Endothelial cell of umbilical vein (primary cell): ENCODE measurements around the gene SLC12A7. TPM values are rescaled to one million over a fixed set of nuclear protein-coding genes. Genes with fewer than 3 reads are reported as not detected.

ENCODE experiments used
- BruUV-seq: library from RNA; stranded (reverse); fragments of 400-500 nt; replicated peaks from 2 replicates; lab custom pipeline; 2021; lab: Mats Ljungman, UMichigan
- CTCF ChIA-PET: fragments of 300-600, 350-600 bp; sonication (Branson Sonifier 250); formaldehyde crosslinking; loops from one replicate; lab custom pipeline; 2021; ENCODE audit warnings: antibody characterized with exemption, inconsistent platforms; lab: Charles Lee
- POLR2A ChIA-PET: fragments of 300-600, 350-600 bp; sonication (Branson Sonifier 250); formaldehyde crosslinking; loops from one replicate; lab custom pipeline; 2021; ENCODE audit warnings: antibody characterized with exemption, inconsistent platforms; lab: Charles Lee
- DNase-seq: peaks from one replicate; pipeline ENCODE4 v3.0.0-alpha.2; 2011; ENCODE audit warnings: low read depth, low spot score
- FAIRE-seq: peaks from 2 replicates; lab custom pipeline; 2011; peaks lifted over from hg19 to GRCh38; lab: Jason Lieb, UNC
- H2AFZ ChIP-seq: 2 replicates; pipeline ENCODE4 v1.6.0; 2012; ENCODE audit warnings: low read depth, low read length, control low read depth, inconsistent platforms
- H3K27ac ChIP-seq: 2 replicates; pipeline ENCODE4 v1.5.1; 2011; ENCODE audit warnings: low read depth, mild to moderate bottlenecking, control low read depth, low read length, moderate library complexity; ENCODE audit not compliant: insufficient read depth
- H3K27me3 ChIP-seq, 2 experiments: 2 replicates each; pipeline versions ENCODE4 v1.6.0 to v1.6.1; 2011; ENCODE audit warnings: low read length in 2 of 2, mixed read lengths in 1 of 2; ENCODE audit not compliant: control insufficient read depth in 2 of 2, insufficient read depth in 2 of 2
- H3K36me3 ChIP-seq, 2 experiments: 2 replicates in 1 of 2; 3 replicates in 1 of 2; pipeline ENCODE4 v1.5.1; 2011; ENCODE audit warnings: low read length in 2 of 2, mild to moderate bottlenecking in 1 of 2, moderate library complexity in 1 of 2; ENCODE audit not compliant: control insufficient read depth in 2 of 2, insufficient read depth in 2 of 2; ENCODE audit errors: extremely low read depth in 1 of 2
- H3K4me1 ChIP-seq: 3 replicates; pipeline ENCODE4 v1.5.1; 2011; ENCODE audit warnings: mild to moderate bottlenecking, low read length; ENCODE audit not compliant: control insufficient read depth, insufficient read depth; ENCODE audit errors: extremely low read depth
- H3K4me2 ChIP-seq: 2 replicates; pipeline ENCODE4 v1.6.1; 2011; ENCODE audit warnings: low read length, control low read depth, mixed read lengths; ENCODE audit not compliant: insufficient read depth
- H3K4me3 ChIP-seq, 3 experiments: fragments of 200-600 bp in 1 of 3; sonication (generic), shearing (Covaris generic) in 1 of 3; replicated peaks in 1 of 3; 2 replicates each; pipeline ENCODE4 v1.5.1; 2011 to 2016; ENCODE audit warnings: control low read depth in 3 of 3, low read length in 3 of 3, mild to moderate bottlenecking in 2 of 3, inconsistent platforms in 1 of 3, low read depth in 1 of 3, moderate library complexity in 1 of 3; ENCODE audit not compliant: insufficient read depth in 1 of 3
- H3K79me2 ChIP-seq: 2 replicates; pipeline ENCODE4 v1.6.0; 2012; ENCODE audit warnings: low read length, inconsistent platforms; ENCODE audit not compliant: control insufficient read depth, insufficient read depth
- H3K9ac ChIP-seq: replicated peaks from 2 replicates; pipeline ENCODE3; 2011; ENCODE audit warnings: low read length, control low read depth; ENCODE audit not compliant: insufficient read depth; ENCODE audit errors: extremely low read depth
- H3K9me1 ChIP-seq: replicated peaks from 3 replicates; pipeline ENCODE4 v1.6.0; 2011; ENCODE audit warnings: mild to moderate bottlenecking, low read length; ENCODE audit not compliant: control insufficient read depth, insufficient read depth; ENCODE audit errors: extremely low read depth
- H3K9me3 ChIP-seq: replicated peaks from 2 replicates; pipeline ENCODE4 v1.5.1; 2012; ENCODE audit warnings: low read length, inconsistent platforms; ENCODE audit not compliant: control insufficient read depth, insufficient read depth
- H4K20me1 ChIP-seq: replicated peaks from 2 replicates; pipeline ENCODE3; 2011; ENCODE audit warnings: mild to moderate bottlenecking, low read length; ENCODE audit not compliant: control insufficient read depth, insufficient read depth; ENCODE audit errors: extremely low read depth
- GATA2 ChIP-seq: IDR thresholded peaks from 2 replicates; pipeline ENCODE4 v1.7.0; 2011; ENCODE audit warnings: low read depth, mild to moderate bottlenecking, moderate library complexity, mixed read lengths, low read length; ENCODE audit not compliant: insufficient read length, insufficient read depth
- JUN ChIP-seq: IDR thresholded peaks from 2 replicates; pipeline ENCODE4 v1.6.1; 2011; ENCODE audit warnings: borderline replicate concordance, low read depth; ENCODE audit not compliant: insufficient read length, insufficient read depth
- MYC ChIP-seq: IDR thresholded peaks from one replicate; pipeline ENCODE4 v1.6.1; 2011; ENCODE audit warnings: mild to moderate bottlenecking, low read depth, low read length
- POLR2AphosphoS5 ChIP-seq: IDR thresholded peaks from 2 replicates; pipeline ENCODE4 v1.6.1; 2012; ENCODE audit warnings: low read depth, mild to moderate bottlenecking, control low read depth, low read length, moderate library complexity; ENCODE audit not compliant: insufficient read depth
- dilution Hi-C: fragments of 300-500 bp; cut with MboI; formaldehyde crosslinking; loops from one replicate; pipeline ENCODE4 v1.15.0; 2019; ENCODE audit warnings: low sequenced_read_pairs; ENCODE audit not compliant: extremely low pct_ligation_motif_present
- intact Hi-C: fragments of 100-400 bp; cut with micrococcal nuclease; formaldehyde crosslinking; loops from one replicate; pipeline ENCODE4 v1.10.0; 2022
- polyA plus RNA-seq, 4 experiments: library from polyadenylated mRNA; depleted of rRNA in 3 of 4; stranded (reverse) in 3 of 4; unstranded in 1 of 4; fragments of >200 nt; gene quantifications; 2 replicates each; pipeline versions ENCODE4 v1.2.1 to v1.2.3, GENCODE V29; 2011 to 2012; ENCODE audit warnings: missing spikeins in 1 of 4
- total RNA-seq: library from RNA; stranded (reverse); gene quantifications from 2 replicates; pipeline ENCODE4 v1.2.3, GENCODE V29; 2021
- TF ChIP-seq, protein P1 (sequence below): IDR thresholded peaks from 2 replicates; pipeline ENCODE4 v1.6.1; 2011; ENCODE audit not compliant: insufficient read depth, insufficient read length
- TF ChIP-seq, protein P2 (sequence below), 2 donors: IDR thresholded peaks; 1 replicate in 1 of 2; 2 replicates in 1 of 2; pipeline ENCODE4 v1.5.1; 2011; ENCODE audit warnings: low read length in 2 of 2, mild to moderate bottlenecking in 2 of 2, moderate library complexity in 2 of 2, control low read depth in 1 of 2, inconsistent platforms in 1 of 2, low read depth in 1 of 2; ENCODE audit not compliant: insufficient read depth in 1 of 2; ENCODE audit errors: extremely low read depth in 1 of 2

Gene SLC12A7
- total and polyA plus RNA-seq, 2 donors (not counting 3 experiments of a cell fraction or from before 2014, with no cell fraction given), result 16.4 to 38.8 TPM

DNA sequence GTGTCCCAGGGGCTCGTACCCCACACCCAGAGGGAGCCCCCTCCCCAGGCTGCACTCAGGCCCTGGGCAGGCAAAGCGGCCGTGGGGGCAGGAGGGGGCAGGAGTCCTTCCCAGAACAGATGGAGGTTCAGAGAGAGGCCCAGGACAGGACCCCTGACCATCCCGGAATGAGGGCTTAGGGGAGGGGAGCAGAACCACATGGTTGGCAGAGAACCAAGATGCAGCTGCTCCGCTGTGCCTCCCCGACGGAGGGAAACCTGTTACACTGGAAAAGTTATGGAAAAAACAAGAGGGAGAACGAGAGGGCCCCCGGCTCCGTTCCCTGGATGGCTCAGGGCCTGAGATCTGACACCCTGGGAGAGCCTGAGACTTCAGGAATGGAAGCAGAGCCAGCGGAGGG lies 22.7 kb downstream of the SLC12A7 start:
- dilution Hi-C loops (no loop called here), intact Hi-C loops (no loop called here)
- DNase-seq, result no peak
- TF ChIP-seq JUN, result no peak
- CTCF ChIA-PET, result interaction anchor here (0.9 kb wide), 1 partner anchor 155 kb away, joined by 3 read pairs; no protein-coding TSS in a partner anchor
- no TSS peak for BruUV-seq
- no peak overlapping the region for H2AFZ ChIP-seq
- H3K4me2 ChIP-seq, result no peak overlapping the region
- no peaks in the 10 kb centered on the region for H3K4me1 ChIP-seq
- H3K36me3 ChIP-seq, result peaks cover 3 to 13% of the 10 kb centered on the region in 2 experiments
- no peak overlapping the region for H3K4me3 ChIP-seq
- no peak overlapping the region for H3K9ac ChIP-seq
- H4K20me1 ChIP-seq, result no peaks in the 10 kb centered on the region
- FAIRE-seq, result no peak
- POLR2A ChIA-PET, result no interaction called here
- H3K9me1 ChIP-seq, result no peaks in the 10 kb centered on the region
- no peaks in the 10 kb centered on the region for H3K27me3 ChIP-seq
- H3K27ac ChIP-seq, result no peak overlapping the region
- no peaks in the 10 kb centered on the region for H3K9me3 ChIP-seq
- H3K79me2 ChIP-seq, result no peaks in the 10 kb centered on the region

DNA sequence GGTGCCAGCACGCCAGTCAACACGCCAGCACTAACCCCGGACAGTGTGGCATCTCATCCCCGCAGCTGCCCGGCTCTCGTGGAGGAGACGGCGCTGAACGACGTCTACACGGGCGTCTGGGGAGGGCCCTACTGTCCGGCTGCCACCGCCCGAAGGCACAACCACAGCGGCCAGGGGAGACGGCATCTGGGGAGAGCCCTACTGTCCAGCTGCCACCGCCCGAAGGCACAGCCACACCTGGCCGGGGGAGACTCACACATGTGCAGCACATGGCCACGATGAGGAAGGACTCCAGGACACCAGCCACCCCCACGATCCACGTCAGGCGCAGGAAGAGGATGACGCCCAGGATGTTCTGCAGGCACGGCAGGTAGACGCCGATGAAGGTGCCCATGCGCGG lies 23.1 kb downstream of the SLC12A7 start:
- Histone ChIP-seq H3K9ac (no peak overlapping the region), H3K79me2 (no peaks in the 10 kb centered on the region), H3K4me2 (no peak overlapping the region), H3K27ac (no peak overlapping the region), H3K36me3 (peaks cover 3 to 13% of the 10 kb centered on the region in 2 experiments), H4K20me1 (no peaks in the 10 kb centered on the region), H3K27me3 (no peaks in the 10 kb centered on the region), H3K4me3 (no peak overlapping the region), H3K9me1 (no peaks in the 10 kb centered on the region), H2AFZ (no peak overlapping the region), H3K4me1 (no peaks in the 10 kb centered on the region), H3K9me3 (no peaks in the 10 kb centered on the region)
- no peak for DNase-seq
- FAIRE-seq, result no peak
- ChIA-PET POLR2A (no interaction called here), CTCF (no interaction called here)
- intact Hi-C loops (no loop called here), dilution Hi-C loops (no loop called here)
- BruUV-seq, result no TSS peak
- TF ChIP-seq MYC (no peak), GATA2 (no peak), JUN (no peak), POLR2AphosphoS5 (no peak)
- TF ChIP-seq, protein P1, sequence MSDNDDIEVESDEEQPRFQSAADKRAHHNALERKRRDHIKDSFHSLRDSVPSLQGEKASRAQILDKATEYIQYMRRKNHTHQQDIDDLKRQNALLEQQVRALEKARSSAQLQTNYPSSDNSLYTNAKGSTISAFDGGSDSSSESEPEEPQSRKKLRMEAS, result peak; percentile 9
- TF ChIP-seq, protein P2, sequence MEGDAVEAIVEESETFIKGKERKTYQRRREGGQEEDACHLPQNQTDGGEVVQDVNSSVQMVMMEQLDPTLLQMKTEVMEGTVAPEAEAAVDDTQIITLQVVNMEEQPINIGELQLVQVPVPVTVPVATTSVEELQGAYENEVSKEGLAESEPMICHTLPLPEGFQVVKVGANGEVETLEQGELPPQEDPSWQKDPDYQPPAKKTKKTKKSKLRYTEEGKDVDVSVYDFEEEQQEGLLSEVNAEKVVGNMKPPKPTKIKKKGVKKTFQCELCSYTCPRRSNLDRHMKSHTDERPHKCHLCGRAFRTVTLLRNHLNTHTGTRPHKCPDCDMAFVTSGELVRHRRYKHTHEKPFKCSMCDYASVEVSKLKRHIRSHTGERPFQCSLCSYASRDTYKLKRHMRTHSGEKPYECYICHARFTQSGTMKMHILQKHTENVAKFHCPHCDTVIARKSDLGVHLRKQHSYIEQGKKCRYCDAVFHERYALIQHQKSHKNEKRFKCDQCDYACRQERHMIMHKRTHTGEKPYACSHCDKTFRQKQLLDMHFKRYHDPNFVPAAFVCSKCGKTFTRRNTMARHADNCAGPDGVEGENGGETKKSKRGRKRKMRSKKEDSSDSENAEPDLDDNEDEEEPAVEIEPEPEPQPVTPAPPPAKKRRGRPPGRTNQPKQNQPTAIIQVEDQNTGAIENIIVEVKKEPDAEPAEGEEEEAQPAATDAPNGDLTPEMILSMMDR (IDR thresholded peaks at IDR 0.05; ENCODE audit: extremely low read depth in 1 of 2, insufficient read depth in 1 of 2, low read depth in 1 of 2, low read length in 2 of 2), result no peak
